Astrocyte (in vitro differentiated cells and primary cell): ENCODE results near the gene AOAH. TPM values are rescaled to one million over a fixed set of nuclear protein-coding genes. Genes with fewer than 3 reads are reported as not detected.

Experiments
- DNase-seq: peaks from one replicate; pipeline ENCODE4 v3.0.0-alpha.2; 2010; ENCODE audit warnings: low read depth
- FAIRE-seq: peaks from 2 replicates; lab custom pipeline; 2011; peaks lifted over from hg19 to GRCh38; lab: Jason Lieb, UNC
- H2AFZ ChIP-seq: 2 replicates; pipeline ENCODE4 v1.6.0; 2012; ENCODE audit warnings: low read depth, low read length, inconsistent platforms
- H3K27ac ChIP-seq: 2 replicates; pipeline ENCODE4 v1.5.1; 2011; ENCODE audit warnings: low read depth, low read length, inconsistent platforms
- H3K27me3 ChIP-seq: 2 replicates; pipeline ENCODE4 v1.6.0; 2011; ENCODE audit warnings: low read length, inconsistent platforms; ENCODE audit not compliant: insufficient read depth
- H3K36me3 ChIP-seq: 2 replicates; pipeline ENCODE4 v1.5.1; 2011; ENCODE audit warnings: low read length, inconsistent platforms; ENCODE audit not compliant: insufficient read depth
- H3K4me1 ChIP-seq: 2 replicates; pipeline ENCODE4 v1.5.1; 2011; ENCODE audit warnings: low read length, inconsistent platforms; ENCODE audit not compliant: insufficient read depth
- H3K4me2 ChIP-seq: 2 replicates; pipeline ENCODE4 v1.6.0; 2012; ENCODE audit warnings: low read length, inconsistent platforms
- H3K4me3 ChIP-seq: 2 replicates; pipeline ENCODE4 v1.5.1; 2011; ENCODE audit warnings: low read depth, mild to moderate bottlenecking, low read length, inconsistent platforms; ENCODE audit not compliant: insufficient read depth
- H3K79me2 ChIP-seq: 2 replicates; pipeline ENCODE4 v1.6.0; 2012; ENCODE audit warnings: mild to moderate bottlenecking, low read length, inconsistent platforms; ENCODE audit not compliant: insufficient read depth
- H3K9ac ChIP-seq: 2 replicates; pipeline ENCODE4 v1.6.0; 2012; ENCODE audit warnings: mild to moderate bottlenecking, low read length, inconsistent platforms
- H3K9me3 ChIP-seq: 2 replicates; pipeline ENCODE4 v1.5.1; 2012; ENCODE audit warnings: low read depth, mild to moderate bottlenecking, low read length, inconsistent platforms; ENCODE audit not compliant: insufficient read depth
- H4K20me1 ChIP-seq: 2 replicates; pipeline ENCODE4 v1.6.0; 2012; ENCODE audit warnings: low read length, inconsistent platforms; ENCODE audit not compliant: insufficient read depth
- H3K27ac Mint-ChIP-seq: one replicate; pipeline ENCODE4 v1.8.0; 2021; ENCODE audit warnings: mild to moderate bottlenecking, mixed read lengths; ENCODE audit not compliant: unreplicated experiment
- H3K27me3 Mint-ChIP-seq: one replicate; pipeline ENCODE4 v1.8.0; 2021; ENCODE audit warnings: low read depth, mixed read lengths; ENCODE audit not compliant: unreplicated experiment
- H3K36me3 Mint-ChIP-seq: one replicate; pipeline ENCODE4 v1.8.0; 2021; ENCODE audit warnings: low read depth, mixed read lengths; ENCODE audit not compliant: unreplicated experiment
- H3K4me1 Mint-ChIP-seq: one replicate; pipeline ENCODE4 v1.8.0; 2021; ENCODE audit warnings: low read depth, mixed read lengths; ENCODE audit not compliant: unreplicated experiment
- H3K4me3 Mint-ChIP-seq: one replicate; pipeline ENCODE4 v1.8.0; 2021; ENCODE audit warnings: mild to moderate bottlenecking, moderate library complexity, mixed read lengths; ENCODE audit not compliant: unreplicated experiment
- H3K9me3 Mint-ChIP-seq: one replicate; pipeline ENCODE4 v1.8.0; 2021; ENCODE audit warnings: mild to moderate bottlenecking, mixed read lengths; ENCODE audit not compliant: unreplicated experiment
- CTCF ChIP-seq: IDR thresholded peaks from 2 replicates; pipeline ENCODE4 v1.5.1; 2011; ENCODE audit warnings: low read depth, mild to moderate bottlenecking, inconsistent platforms, low read length, moderate library complexity; ENCODE audit not compliant: insufficient read depth
- EZH2 ChIP-seq: IDR thresholded peaks from 2 replicates; pipeline ENCODE4 v1.6.1; 2012; ENCODE audit warnings: mild to moderate bottlenecking, low read length, inconsistent platforms; ENCODE audit not compliant: insufficient read depth
- total RNA-seq: library from RNA; stranded (reverse); gene quantifications from 2 replicates; pipeline ENCODE4 v1.2.1, GENCODE V29; 2021

AOAH gene
- total RNA-seq, 1 donor from 2014 or later: not detected

GRCh38 chr7:36661135-36661840, 63.0 kb downstream of the AOAH start:
- Histone ChIP-seq H3K4me3 (no peak overlapping the region), H3K4me2 (no peak overlapping the region), H3K27ac (no peak overlapping the region), H3K9me3 (no peaks in the 10 kb centered on the region), H3K36me3 (no peaks in the 10 kb centered on the region), H3K9ac (no peak overlapping the region), H3K4me1 (peaks cover 33% of the 10 kb centered on the region), H3K27me3 (no peaks in the 10 kb centered on the region), H2AFZ (no peak overlapping the region), H4K20me1 (no peaks in the 10 kb centered on the region), H3K79me2 (no peaks in the 10 kb centered on the region)
- FAIRE-seq (no peak), DNase-seq (peak; percentile 67)
- Mint-ChIP-seq H3K27me3 (no peaks in the 10 kb centered on the region), H3K36me3 (no peaks in the 10 kb centered on the region), H3K27ac (no peak overlapping the region), H3K4me1 (peaks cover 22% of the 10 kb centered on the region), H3K4me3 (no peak overlapping the region), H3K9me3 (no peaks in the 10 kb centered on the region)
- no peak for TF ChIP-seq EZH2
- TF ChIP-seq CTCF: no peak

- TF ChIP-seq EZH2 (no peak), CTCF (no peak)
- no peak overlapping the region for H2AFZ ChIP-seq
- H3K27ac Mint-ChIP-seq: peak overlapping the region; percentile 75
- H3K9me3 Mint-ChIP-seq: no peaks in the 10 kb centered on the region
- H3K4me3 Mint-ChIP-seq: no peak overlapping the region
- FAIRE-seq (no peak), DNase-seq (no peak)
- H3K79me2 ChIP-seq: no peaks in the 10 kb centered on the region
- H3K27me3 Mint-ChIP-seq: no peaks in the 10 kb centered on the region
- peak overlapping the region; percentile 79 for H3K4me2 ChIP-seq
- H3K36me3 ChIP-seq: no peaks in the 10 kb centered on the region
- peaks cover 22% of the 10 kb centered on the region for H3K4me1 Mint-ChIP-seq
- H3K4me1 ChIP-seq: peaks cover 33% of the 10 kb centered on the region
- no peaks in the 10 kb centered on the region for H3K9me3 ChIP-seq
- no peak overlapping the region for H3K4me3 ChIP-seq
- H3K9ac ChIP-seq: peak overlapping the region; percentile 86
- H4K20me1 ChIP-seq: no peaks in the 10 kb centered on the region
- H3K27ac ChIP-seq: peak overlapping the region; percentile 99
- no peaks in the 10 kb centered on the region for H3K27me3 ChIP-seq
- H3K36me3 Mint-ChIP-seq: no peaks in the 10 kb centered on the region
Measured at GRCh38 chr7:36659638-36660341, 64.5 kb downstream of the AOAH start.

DNA sequence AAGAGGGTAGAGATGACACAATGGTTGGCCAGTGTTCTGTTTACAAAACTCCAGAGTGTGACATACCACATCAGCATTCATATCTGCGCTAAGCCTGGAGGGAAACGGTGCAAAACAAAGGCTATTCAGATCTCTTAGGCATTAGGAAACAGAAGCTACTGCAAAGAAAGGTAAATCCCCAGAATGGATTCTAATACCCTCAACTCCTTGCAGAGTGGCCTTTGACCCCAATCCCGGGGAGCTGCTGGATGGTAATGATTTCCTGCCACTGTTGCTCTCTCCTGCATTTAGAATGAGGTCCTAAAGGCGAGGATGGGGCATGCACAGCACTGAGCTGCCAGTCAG, 65.2 kb downstream of the AOAH start:
- Histone ChIP-seq H4K20me1 (no peaks in the 10 kb centered on the region), H2AFZ (peak overlapping the region; percentile 3), H3K9ac (peak overlapping the region; percentile 86), H3K79me2 (no peaks in the 10 kb centered on the region), H3K36me3 (no peaks in the 10 kb centered on the region), H3K4me1 (peaks cover 33% of the 10 kb centered on the region), H3K4me3 (no peak overlapping the region), H3K9me3 (no peaks in the 10 kb centered on the region), H3K27ac (peak overlapping the region; percentile 99), H3K4me2 (peak overlapping the region; percentile 79), H3K27me3 (no peaks in the 10 kb centered on the region)
- TF ChIP-seq EZH2 (no peak), CTCF (no peak)
- no peaks in the 10 kb centered on the region for H3K27me3 Mint-ChIP-seq
- H3K9me3 Mint-ChIP-seq: no peaks in the 10 kb centered on the region
- H3K27ac Mint-ChIP-seq: peak overlapping the region; percentile 75
- no peak overlapping the region for H3K4me3 Mint-ChIP-seq
- peaks cover 25% of the 10 kb centered on the region for H3K4me1 Mint-ChIP-seq
- no peaks in the 10 kb centered on the region for H3K36me3 Mint-ChIP-seq
- peak; percentile 86 for DNase-seq
- FAIRE-seq: peak; percentile 29
